NCI-H187 treated with DMSO at 0.1 percent for 48 hours (cell line): ENCODE data around the gene SLA2.
"Not testable (repeated sequence)": the region's sequence is repeated elsewhere in the genome, so short reads cannot be mapped to it uniquely, and the experiment has no call there.

Experiments
- DNase-seq: peaks from one replicate; lab custom pipeline; 2025; lab: John Stamatoyannopoulos, UW

The SLA2 gene

DNA sequence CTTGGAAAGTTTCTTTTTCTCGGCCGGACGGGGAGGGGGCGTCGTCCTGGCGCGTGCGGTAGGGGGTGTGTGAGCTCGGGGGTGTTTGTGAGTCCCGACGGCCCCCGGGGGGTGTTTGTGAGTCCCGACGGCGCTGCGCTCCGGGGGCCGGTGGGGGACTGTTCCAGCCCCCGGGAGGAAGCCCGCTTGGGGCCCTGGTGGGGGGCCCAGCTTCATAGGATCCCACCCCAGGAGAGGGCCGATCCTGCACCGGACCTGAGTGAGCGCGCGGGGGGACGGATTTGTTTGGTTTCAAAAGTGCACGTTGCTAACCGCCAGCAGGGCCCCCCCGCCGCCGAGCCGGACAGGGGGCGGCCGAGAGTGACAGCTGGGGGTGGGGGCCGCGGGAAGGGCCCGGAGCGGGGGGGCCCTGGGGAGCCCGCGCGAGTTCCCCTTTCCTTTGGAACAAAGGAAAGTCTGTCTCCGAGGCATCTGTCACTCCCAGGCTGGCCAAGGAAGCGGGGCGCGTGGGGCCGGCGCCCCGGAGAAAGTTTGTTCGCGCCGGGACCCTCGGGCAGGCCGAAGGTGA lies 72.1 kb downstream of the SLA2 start:
- no peak for DNase-seq

DNA sequence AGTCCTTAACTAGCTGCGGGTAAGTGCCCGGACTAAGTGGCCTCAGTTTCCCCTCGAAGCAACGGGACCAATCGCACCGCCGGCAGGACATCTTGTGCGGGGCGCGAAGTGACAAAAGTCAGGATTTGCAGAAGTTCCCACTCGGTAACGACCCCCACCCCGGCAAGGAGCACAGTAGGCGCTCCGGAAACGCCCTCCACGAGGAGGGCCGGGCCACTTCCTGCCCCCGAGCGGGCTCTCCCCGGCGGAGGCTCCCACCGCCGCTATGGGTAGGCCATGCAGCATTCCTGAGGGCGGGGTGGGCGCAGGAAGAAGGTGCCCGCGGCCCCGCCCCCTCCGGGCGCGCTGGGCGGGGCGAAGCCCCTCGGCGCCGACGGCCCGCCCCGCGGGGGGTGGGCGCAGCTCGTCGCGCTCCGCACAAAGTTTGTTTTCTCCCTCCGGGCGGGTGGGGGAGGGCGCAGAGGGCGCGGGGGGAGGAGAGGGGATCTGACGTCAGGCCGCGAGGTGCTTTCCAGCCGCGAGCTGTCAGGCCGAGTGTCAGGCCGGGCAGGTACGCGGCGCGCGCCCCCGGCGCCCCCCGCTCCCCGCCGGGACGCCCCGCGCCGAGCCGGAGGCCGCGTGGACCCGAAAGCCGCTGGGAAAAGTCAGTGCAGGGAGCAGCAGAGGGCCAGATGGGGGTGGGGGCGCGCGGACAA lies 72.7 kb downstream of the SLA2 start, which contains the start of gene TGIF2:
TGIF2 (plus strand) TSS at position 495 of the 695 bp plus-strand sequence. CDS start 5,178 bp downstream, outside the sequence.
- no peak for DNase-seq

DNA sequence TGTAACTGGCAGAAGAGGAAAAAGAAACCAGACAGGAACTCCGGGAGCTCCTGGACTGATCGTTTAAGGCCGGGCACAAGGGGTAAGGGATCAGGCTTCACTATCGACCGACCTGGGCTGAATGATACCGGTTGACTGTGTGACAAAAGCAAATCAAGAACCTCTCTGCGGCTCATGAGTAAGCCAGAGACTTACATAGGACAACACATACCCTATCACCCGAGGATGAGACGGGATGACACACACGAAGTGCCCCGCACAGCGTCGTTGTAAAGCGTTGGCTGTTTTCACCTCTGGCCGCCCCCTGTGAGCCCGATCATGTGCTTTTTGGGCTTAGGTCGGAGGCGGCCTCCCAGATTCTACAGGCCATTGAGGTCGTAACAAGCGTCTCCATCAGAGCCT lies 73.3 kb downstream of the SLA2 start:
- no peak for DNase-seq

DNA sequence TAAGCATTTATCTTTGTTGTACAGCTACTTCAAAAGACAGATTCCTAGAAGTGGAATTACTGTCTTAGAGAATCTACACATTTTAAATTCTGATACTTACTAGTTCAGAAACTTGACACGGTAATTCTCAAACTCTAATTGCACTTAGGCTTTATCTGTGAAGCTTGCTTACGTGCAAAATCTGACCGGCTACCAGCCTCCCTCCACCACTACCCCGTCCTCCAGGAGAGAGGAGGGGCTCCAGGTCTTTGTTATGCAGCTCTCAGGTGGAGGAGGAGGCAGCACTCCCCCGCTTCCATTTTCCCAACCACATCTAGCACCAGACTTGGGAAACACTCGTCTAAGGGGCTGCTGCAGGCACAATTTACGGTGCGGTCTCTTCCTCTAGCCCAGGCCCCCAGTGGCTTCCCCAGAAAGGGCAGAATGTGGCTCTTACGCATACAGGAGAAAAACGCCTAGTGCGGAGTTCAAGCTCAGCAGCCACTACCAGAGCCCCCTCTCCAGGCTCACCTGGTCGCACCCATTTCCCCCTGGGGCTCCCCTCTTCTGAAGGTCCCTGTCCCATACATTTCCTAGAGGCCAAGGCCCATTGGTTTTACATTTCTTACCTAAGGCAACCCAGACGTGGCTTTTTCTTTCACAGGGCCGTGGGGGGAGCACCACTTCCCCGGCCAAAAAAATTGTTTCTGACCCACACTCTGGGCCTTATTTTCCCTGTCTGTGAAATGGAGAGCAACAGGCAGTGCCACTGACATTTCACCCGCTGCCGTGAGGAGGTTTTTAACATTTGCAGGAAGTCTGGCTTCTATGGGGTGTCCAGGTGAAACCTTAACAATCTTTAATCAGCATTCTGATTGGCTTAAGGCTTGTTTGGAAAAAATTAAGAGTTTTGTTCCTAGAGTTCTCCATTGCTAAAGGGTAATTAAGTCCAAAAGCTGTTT lies 74.2 kb downstream of the SLA2 start:
- no peak for DNase-seq

DNA sequence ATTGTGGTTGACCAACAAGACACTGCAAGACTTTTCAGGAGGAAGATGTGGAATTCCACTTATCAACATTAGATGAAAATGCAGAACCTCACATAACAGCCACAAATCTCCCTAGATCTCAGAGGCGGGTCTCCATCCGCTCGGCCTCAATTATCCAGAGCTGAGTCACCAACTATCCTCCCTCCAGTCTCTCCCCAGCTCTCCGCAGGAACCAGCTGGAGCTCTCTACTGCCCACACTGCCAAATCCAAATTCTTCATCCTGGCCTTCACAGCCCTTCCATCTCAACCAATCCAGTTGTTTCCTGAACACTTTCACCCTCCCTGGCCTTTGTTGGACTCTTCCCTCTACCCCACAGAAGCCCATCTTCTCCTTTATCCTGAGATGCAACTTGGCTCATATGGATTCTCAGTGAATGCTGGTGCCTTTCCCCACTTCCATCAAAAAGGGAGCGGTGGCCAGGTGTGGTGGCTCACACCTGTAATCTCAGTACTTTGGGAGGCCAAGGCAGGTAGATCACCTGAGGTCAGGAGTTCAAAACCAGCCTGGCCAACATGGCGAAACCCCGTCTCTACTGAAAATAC lies 76.1 kb downstream of the SLA2 start:
- DNase-seq = no peak

DNA sequence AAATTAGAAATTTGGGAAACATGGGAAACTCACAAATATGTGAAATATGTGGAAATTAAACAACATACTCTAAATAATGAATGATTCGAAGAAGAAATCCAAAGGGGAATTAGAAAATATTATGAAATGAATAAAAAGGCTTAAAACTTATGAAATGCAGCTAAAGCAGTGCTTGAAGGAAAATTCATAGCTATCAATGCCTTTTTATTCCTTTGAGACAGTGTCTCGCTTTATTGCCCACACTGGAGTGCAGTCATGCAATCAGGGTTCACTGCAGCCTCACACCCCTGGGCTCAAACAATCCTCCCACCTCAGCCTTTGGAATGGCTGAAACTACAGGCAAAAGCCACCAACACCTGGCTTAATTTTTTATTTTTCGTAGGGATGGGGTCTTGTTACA lies 80.5 kb downstream of the SLA2 start:
- DNase-seq = no peak

DNA sequence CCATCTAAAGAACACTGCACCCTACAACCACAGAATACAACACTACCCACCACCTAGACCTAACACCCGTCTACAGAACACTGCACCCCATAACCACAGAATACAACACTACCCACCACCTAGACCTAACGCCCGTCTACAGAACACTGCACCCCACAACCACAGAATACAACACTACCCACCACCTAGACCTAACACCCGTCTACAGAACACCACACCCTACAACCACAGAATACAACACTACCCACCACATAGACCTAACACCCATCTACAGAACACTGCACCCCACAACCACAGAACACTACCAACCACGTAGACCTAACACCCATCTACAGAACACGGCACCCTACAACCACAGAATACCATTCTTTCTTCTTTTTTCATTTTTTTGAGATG lies 81.3 kb downstream of the SLA2 start:
- not testable (repeated sequence) for DNase-seq

DNA sequence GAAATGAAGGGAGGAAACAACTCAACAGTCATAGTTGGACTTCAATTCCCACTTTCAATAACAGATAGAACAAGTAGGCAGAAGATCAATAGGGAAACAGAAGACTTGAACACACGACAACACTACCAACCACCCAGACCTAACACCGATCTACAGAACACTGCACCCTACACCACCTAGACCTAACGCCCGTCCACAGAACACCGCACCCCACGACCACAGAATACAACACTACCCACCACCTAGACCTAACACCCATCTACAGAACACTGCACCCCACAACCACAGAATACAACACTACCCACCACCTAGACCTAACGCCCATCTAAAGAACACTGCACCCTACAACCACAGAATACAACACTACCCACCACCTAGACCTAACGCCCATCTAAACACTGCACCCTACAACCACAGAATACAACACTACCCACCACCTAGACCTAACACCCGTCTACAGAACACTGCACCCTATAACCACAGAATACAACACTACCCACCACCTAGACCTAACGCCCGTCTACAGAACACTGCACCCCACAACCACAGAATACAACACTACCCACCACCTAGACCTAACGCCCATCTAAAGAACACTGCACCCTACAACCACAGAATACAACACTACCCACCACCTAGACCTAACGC lies 81.8 kb downstream of the SLA2 start:
- DNase-seq = not testable (repeated sequence)

DNA sequence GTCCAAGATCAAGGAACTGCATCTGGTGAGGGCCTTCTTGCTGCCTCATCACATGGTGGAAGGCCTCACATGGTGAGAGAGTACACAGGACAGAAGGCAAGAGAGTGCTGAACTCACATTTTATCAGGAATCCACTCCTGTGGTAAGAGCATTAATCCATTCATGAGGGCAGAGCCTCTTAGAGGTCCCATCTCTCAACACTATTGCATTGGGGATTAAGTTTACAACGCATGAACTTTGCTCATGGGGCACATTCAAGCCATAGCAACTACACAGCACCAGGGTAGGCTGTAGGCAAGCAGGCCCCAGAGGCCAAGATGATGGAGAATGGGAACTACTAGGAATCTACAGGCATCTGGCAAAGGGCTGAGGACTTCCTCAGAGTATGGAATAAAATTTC lies 82.6 kb downstream of the SLA2 start:
- no peak for DNase-seq

DNA sequence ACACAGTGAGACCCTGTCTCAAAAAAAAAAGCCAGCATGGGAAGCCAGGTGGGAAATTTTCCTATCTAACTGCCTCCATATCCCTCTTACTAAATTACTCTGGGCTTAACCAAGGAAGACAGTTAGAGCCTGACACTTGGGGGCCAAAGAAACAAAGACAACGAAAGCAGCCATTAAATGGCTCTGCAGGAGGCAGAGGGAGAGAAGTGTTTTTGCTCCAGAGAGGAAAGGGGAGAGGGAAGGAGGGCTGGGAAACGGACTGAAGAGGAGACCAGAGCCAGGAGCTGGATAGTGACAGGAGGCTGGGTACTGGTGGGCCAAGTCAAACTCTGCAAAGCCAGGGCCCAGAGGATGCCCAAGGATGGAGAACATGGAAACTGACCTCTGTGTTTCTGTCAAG lies 83.3 kb downstream of the SLA2 start:
- no peak for DNase-seq
